K562 (cell line): ENCODE measurements around the gene SUDS3. TPM values are rescaled to one million over a fixed set of nuclear protein-coding genes. Genes with fewer than 3 reads are reported as not detected.

Experiments used
- ATAC-seq: fragments of 200-7000 bp; cut with Tn5 transposase; 3 replicates; pipeline ENCODE4 v1.9.1; 2020; ENCODE audit warnings: moderate library complexity
- BruUV-seq: library from RNA; stranded (reverse); fragments of 400-500 nt; replicated peaks from 2 replicates; lab custom pipeline; 2021; lab: Mats Ljungman, UMichigan
- CTCF ChIA-PET: fragments of 300-600 bp; formaldehyde crosslinking; extraction: SDS; loops from one replicate; lab custom pipeline; 2021; ENCODE audit warnings: low intra/inter-chr PET ratio; lab: Yijun Ruan, JAX
- POLR2A ChIA-PET: fragments of 300-600, 350-650 bp; sonication (Branson Sonifier 250); formaldehyde crosslinking; extraction: SDS; loops from one replicate; lab custom pipeline; 2021; ENCODE audit warnings: antibody characterized with exemption, inconsistent platforms; lab: Yijun Ruan, JAX
- DNase-seq, 4 experiments: peaks; one replicate each; pipeline versions ENCODE4 v3.0.0 to v3.0.0-alpha.2; 2011 to 2018; ENCODE audit warnings: low spot score in 3 of 4, mixed read lengths in 3 of 4; ENCODE audit errors: extremely low read depth in 1 of 4
- FAIRE-seq: peaks from 2 replicates; lab custom pipeline; 2011; peaks lifted over from hg19 to GRCh38; lab: Jason Lieb, UNC
- H2AFZ ChIP-seq: 2 replicates; pipeline ENCODE4 v1.6.0; 2011; ENCODE audit warnings: low read depth, low read length, control low read depth, inconsistent platforms
- H3K27ac ChIP-seq: fragments of 200-600 bp; 3 replicates; pipeline ENCODE4 v1.8.0; 2011; ENCODE audit warnings: low read depth, mild to moderate bottlenecking, control low read depth, inconsistent platforms, low read length, moderate library complexity, mixed read lengths; ENCODE audit errors: extremely low read depth
- H3K27me3 ChIP-seq, 2 experiments: fragments of 300-600 bp in 1 of 2; 2 replicates in 1 of 2; 3 replicates in 1 of 2; pipeline versions ENCODE4 v1.6.0 to v1.8.0; 2011; ENCODE audit warnings: inconsistent platforms in 2 of 2, low read length in 2 of 2, mild to moderate bottlenecking in 1 of 2, mixed read lengths in 1 of 2, moderate library complexity in 1 of 2; ENCODE audit not compliant: control insufficient read depth in 2 of 2, insufficient read depth in 2 of 2
- H3K36me3 ChIP-seq: fragments of 300-600 bp; 3 replicates; pipeline ENCODE4 v1.8.0; 2011; ENCODE audit warnings: mild to moderate bottlenecking, low read length, inconsistent platforms; ENCODE audit not compliant: control insufficient read depth, insufficient read depth
- H3K4me1 ChIP-seq, 2 experiments: fragments of 200-600 bp in 1 of 2; replicated peaks in 1 of 2; 2 replicates in 1 of 2; 3 replicates in 1 of 2; pipeline versions ENCODE4 v1.5.1 to v1.8.0; 2011; ENCODE audit warnings: inconsistent platforms in 2 of 2, low read length in 2 of 2, mild to moderate bottlenecking in 1 of 2, mixed read lengths in 1 of 2, moderate library complexity in 1 of 2; ENCODE audit not compliant: control insufficient read depth in 2 of 2, insufficient read depth in 2 of 2
- H3K4me2 ChIP-seq: 2 replicates; pipeline ENCODE4 v1.6.1; 2011; ENCODE audit warnings: low read length, control low read depth, inconsistent platforms, mixed read lengths; ENCODE audit not compliant: insufficient read depth
- H3K4me3 ChIP-seq: fragments of 200-600 bp; sonication (generic), shearing (Covaris generic); 2 replicates; pipeline ENCODE4 v1.5.1; 2016; ENCODE audit warnings: control low read depth, inconsistent platforms
- H3K79me2 ChIP-seq: fragments of 200-600 bp; 3 replicates; pipeline ENCODE4 v1.8.0; 2011; ENCODE audit warnings: low read length, inconsistent platforms; ENCODE audit not compliant: control insufficient read depth, insufficient read depth
- H3K9ac ChIP-seq, 2 experiments: 2 replicates each; pipeline versions ENCODE4 v1.6.0 to v1.6.1; 2011; ENCODE audit warnings: low read depth in 2 of 2, low read length in 2 of 2, control low read depth in 1 of 2, inconsistent platforms in 1 of 2, mild to moderate bottlenecking in 1 of 2, mixed read lengths in 1 of 2; ENCODE audit not compliant: insufficient read depth in 1 of 2
- H3K9me1 ChIP-seq: one replicate; pipeline ENCODE4 v1.6.0; 2011; ENCODE audit warnings: inconsistent platforms, mild to moderate bottlenecking, low read length, moderate library complexity; ENCODE audit not compliant: control insufficient read depth, insufficient read depth
- H3K9me3 ChIP-seq: replicated peaks from 2 replicates; pipeline ENCODE4 v1.5.1; 2011; ENCODE audit warnings: low read depth, low read length, inconsistent platforms; ENCODE audit not compliant: control insufficient read depth, insufficient read depth
- H4K20me1 ChIP-seq: replicated peaks from 2 replicates; pipeline ENCODE4 v1.6.1; 2011; ENCODE audit warnings: low read length, inconsistent platforms, mixed read lengths; ENCODE audit not compliant: control insufficient read depth, insufficient read depth
- ELF2 ChIP-seq: fragments of 250-450 bp; sonication (Bioruptor Pico); IDR thresholded peaks from 2 replicates; pipeline ENCODE4 v1.5.0; 2021; ENCODE audit warnings: mild to moderate bottlenecking
- MXI1 ChIP-seq: IDR thresholded peaks from 2 replicates; pipeline ENCODE4 v1.6.1; 2011; ENCODE audit warnings: low read depth, mild to moderate bottlenecking, improper control_type of control experiment, low read length
- POLR2G ChIP-seq: fragments of 200-400 bp; formaldehyde crosslinking; IDR thresholded peaks from 2 replicates; pipeline ENCODE4 v1.6.1; 2017; ENCODE audit warnings: low read depth, mild to moderate bottlenecking, antibody characterized with exemption, low read length, moderate library complexity
- RBM22 ChIP-seq: fragments of 200-400 bp; formaldehyde crosslinking; IDR thresholded peaks from 2 replicates; pipeline ENCODE4 v1.6.1; 2018; ENCODE audit warnings: low read length, low read depth; ENCODE audit not compliant: poor library complexity, severe bottlenecking
- SAFB ChIP-seq: fragments of 200-400 bp; formaldehyde crosslinking; IDR thresholded peaks from 2 replicates; pipeline ENCODE4 v1.6.1; 2017; ENCODE audit warnings: low read depth, low read length, borderline replicate concordance
- TGIF2 ChIP-seq: sonication (generic); formaldehyde crosslinking; IDR thresholded peaks from 2 replicates; pipeline ENCODE4 v1.8.1; 2022; ENCODE audit warnings: mild to moderate bottlenecking, missing genetic modification reagents, moderate library complexity
- ZC3H8 ChIP-seq: fragments of 450-650 bp; IDR thresholded peaks from 2 replicates; pipeline ENCODE4 v1.6.1; 2017
- ZKSCAN1 ChIP-seq: fragments of 150-350 bp; IDR thresholded peaks from 2 replicates; pipeline ENCODE4 v1.6.1; 2016; ENCODE audit warnings: low read depth, low read length
- ZNF197 ChIP-seq: fragments of 200-800 bp; sonication (Bioruptor generic); IDR thresholded peaks from 2 replicates; pipeline ENCODE4 v1.6.1; 2016; ENCODE audit warnings: low read depth, missing genetic modification characterization, missing compliant biosample characterization
- ZNF77 ChIP-seq: fragments of 250-450 bp; sonication (Bioruptor Pico); IDR thresholded peaks from 2 replicates; pipeline ENCODE4 v1.5.0; 2020
- ZSCAN32 ChIP-seq: fragments of 450-650 bp; formaldehyde crosslinking; IDR thresholded peaks from 2 replicates; pipeline ENCODE4 v1.4.0; 2020; ENCODE audit warnings: mild to moderate bottlenecking, moderate library complexity
- in situ Hi-C: fragments of 300-500 bp; cut with MboI; formaldehyde crosslinking; loops from 4 replicates; pipeline ENCODE4 v1.15.0; 2018; ENCODE audit warnings: inconsistent platforms, mixed read lengths
- intact Hi-C: fragments of 100-400 bp; cut with micrococcal nuclease; formaldehyde crosslinking; loops from 2 replicates; pipeline ENCODE4 v1.14.2; 2022
- polyA plus RNA-seq, 8 experiments: library from polyadenylated mRNA; depleted of rRNA in 4 of 8; stranded (reverse) in 5 of 8; unstranded in 3 of 8; fragments of >200 nt; fragmentation: Nextera tagmentation in 2 of 8; fragmentation: Illumina TruSeq in 1 of 8; extraction: Ambion mirVana in 2 of 8; extraction: Trizol in 1 of 8; gene quantifications; 2 replicates each; pipeline versions ENCODE4 v1.2.1 to v1.2.3, GENCODE V29; 2011 to 2014; ENCODE audit warnings: inconsistent platforms in 1 of 8, missing spikeins in 1 of 8
- total RNA-seq, 7 experiments: library from RNA; depleted of rRNA in 6 of 7; stranded (reverse); fragments of >200 nt in 6 of 7; fragmentation: Illumina TruSeq in 2 of 7; extraction: Trizol in 2 of 7; gene quantifications; 2 replicates each; pipeline versions ENCODE4 v1.2.1 to v1.2.3, GENCODE V29; 2011 to 2021; ENCODE audit warnings: low replicate concordance in 1 of 7
- TF ChIP-seq, protein P1 (sequence below): fragments of 150-350 bp; IDR thresholded peaks from 2 replicates; pipeline ENCODE4 v1.6.1; 2014; ENCODE audit warnings: low read depth, mild to moderate bottlenecking, low read length, borderline replicate concordance
- TF ChIP-seq, protein P2 (sequence below): sonication (generic); formaldehyde crosslinking; IDR thresholded peaks from 2 replicates; pipeline ENCODE4 v1.8.1; 2023; ENCODE audit warnings: mild to moderate bottlenecking, missing genetic modification reagents
- TF ChIP-seq, protein P3 (sequence below), 3 experiments: fragments of 200-800 bp in 1 of 3; fragments of 250-450 bp in 1 of 3; fragments of 450-650 bp in 1 of 3; sonication (Bioruptor Pico) in 1 of 3; sonication (Bioruptor generic) in 1 of 3; formaldehyde crosslinking in 1 of 3; IDR thresholded peaks; 2 replicates each; pipeline versions ENCODE4 v1.6.1 to v1.8.0; 2016 to 2022; ENCODE audit warnings: mild to moderate bottlenecking in 2 of 3, missing genetic modification characterization in 2 of 3, missing compliant biosample characterization in 1 of 3, moderate library complexity in 1 of 3

The SUDS3 gene
- total and polyA plus RNA-seq, 9 of the 15 experiments (the other 6 are each of a cell fraction or from before 2014, with no cell fraction given), result 6.6 to 30.5 (median 23.3) TPM

DNA sequence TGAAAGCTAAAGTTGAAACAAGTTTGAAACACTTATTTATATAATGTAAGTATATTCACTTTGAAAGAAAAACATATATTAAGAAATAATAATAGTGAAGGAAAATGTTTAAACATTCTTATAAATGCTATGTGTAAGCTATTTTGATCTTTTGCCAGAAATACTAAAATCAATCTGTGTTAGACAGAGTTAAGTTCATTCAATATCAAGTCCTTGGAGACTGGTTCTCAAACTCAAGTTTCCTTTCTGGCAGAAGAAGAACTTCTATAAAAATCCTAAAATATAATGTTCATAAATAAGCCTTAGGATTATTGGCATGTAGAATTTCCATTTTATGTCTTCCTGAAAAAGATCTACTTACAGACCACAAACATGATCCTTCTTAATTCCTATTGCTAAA is 49.0 kb upstream of the SUDS3 start:
- no peak for FAIRE-seq
- TF ChIP-seq, protein P1, sequence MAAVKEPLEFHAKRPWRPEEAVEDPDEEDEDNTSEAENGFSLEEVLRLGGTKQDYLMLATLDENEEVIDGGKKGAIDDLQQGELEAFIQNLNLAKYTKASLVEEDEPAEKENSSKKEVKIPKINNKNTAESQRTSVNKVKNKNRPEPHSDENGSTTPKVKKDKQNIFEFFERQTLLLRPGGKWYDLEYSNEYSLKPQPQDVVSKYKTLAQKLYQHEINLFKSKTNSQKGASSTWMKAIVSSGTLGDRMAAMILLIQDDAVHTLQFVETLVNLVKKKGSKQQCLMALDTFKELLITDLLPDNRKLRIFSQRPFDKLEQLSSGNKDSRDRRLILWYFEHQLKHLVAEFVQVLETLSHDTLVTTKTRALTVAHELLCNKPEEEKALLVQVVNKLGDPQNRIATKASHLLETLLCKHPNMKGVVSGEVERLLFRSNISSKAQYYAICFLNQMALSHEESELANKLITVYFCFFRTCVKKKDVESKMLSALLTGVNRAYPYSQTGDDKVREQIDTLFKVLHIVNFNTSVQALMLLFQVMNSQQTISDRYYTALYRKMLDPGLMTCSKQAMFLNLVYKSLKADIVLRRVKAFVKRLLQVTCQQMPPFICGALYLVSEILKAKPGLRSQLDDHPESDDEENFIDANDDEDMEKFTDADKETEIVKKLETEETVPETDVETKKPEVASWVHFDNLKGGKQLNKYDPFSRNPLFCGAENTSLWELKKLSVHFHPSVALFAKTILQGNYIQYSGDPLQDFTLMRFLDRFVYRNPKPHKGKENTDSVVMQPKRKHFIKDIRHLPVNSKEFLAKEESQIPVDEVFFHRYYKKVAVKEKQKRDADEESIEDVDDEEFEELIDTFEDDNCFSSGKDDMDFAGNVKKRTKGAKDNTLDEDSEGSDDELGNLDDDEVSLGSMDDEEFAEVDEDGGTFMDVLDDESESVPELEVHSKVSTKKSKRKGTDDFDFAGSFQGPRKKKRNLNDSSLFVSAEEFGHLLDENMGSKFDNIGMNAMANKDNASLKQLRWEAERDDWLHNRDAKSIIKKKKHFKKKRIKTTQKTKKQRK, result no peak
- TF ChIP-seq ZNF77 (CRISPR knock-in tag), result no peak
- TF ChIP-seq ELF2 (CRISPR knock-in tag), result no peak
- TF ChIP-seq, protein P2, sequence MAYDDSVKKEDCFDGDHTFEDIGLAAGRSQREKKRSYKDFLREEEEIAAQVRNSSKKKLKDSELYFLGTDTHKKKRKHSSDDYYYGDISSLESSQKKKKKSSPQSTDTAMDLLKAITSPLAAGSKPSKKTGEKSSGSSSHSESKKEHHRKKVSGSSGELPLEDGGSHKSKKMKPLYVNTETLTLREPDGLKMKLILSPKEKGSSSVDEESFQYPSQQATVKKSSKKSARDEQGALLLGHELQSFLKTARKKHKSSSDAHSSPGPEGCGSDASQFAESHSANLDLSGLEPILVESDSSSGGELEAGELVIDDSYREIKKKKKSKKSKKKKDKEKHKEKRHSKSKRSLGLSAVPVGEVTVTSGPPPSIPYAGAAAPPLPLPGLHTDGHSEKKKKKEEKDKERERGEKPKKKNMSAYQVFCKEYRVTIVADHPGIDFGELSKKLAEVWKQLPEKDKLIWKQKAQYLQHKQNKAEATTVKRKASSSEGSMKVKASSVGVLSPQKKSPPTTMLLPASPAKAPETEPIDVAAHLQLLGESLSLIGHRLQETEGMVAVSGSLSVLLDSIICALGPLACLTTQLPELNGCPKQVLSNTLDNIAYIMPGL (CRISPR knock-in tag), result no peak
- TF ChIP-seq ZKSCAN1, result no peak
- TF ChIP-seq POLR2G, result no peak
- TF ChIP-seq ZSCAN32, result no peak
- TF ChIP-seq RBM22, result no peak
- TF ChIP-seq, protein P3, sequence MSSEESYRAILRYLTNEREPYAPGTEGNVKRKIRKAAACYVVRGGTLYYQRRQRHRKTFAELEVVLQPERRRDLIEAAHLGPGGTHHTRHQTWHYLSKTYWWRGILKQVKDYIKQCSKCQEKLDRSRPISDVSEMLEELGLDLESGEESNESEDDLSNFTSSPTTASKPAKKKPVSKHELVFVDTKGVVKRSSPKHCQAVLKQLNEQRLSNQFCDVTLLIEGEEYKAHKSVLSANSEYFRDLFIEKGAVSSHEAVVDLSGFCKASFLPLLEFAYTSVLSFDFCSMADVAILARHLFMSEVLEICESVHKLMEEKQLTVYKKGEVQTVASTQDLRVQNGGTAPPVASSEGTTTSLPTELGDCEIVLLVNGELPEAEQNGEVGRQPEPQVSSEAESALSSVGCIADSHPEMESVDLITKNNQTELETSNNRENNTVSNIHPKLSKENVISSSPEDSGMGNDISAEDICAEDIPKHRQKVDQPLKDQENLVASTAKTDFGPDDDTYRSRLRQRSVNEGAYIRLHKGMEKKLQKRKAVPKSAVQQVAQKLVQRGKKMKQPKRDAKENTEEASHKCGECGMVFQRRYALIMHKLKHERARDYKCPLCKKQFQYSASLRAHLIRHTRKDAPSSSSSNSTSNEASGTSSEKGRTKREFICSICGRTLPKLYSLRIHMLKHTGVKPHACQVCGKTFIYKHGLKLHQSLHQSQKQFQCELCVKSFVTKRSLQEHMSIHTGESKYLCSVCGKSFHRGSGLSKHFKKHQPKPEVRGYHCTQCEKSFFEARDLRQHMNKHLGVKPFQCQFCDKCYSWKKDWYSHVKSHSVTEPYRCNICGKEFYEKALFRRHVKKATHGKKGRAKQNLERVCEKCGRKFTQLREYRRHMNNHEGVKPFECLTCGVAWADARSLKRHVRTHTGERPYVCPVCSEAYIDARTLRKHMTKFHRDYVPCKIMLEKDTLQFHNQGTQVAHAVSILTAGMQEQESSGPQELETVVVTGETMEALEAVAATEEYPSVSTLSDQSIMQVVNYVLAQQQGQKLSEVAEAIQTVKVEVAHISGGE (CRISPR knock-in tag; IDR thresholded peaks at IDR 0.05), result no peak
- TF ChIP-seq TGIF2 (CRISPR knock-in tag), result no peak
- no peak for TF ChIP-seq SAFB
- no peak for TF ChIP-seq ZC3H8
- TF ChIP-seq ZNF197 (CRISPR knock-in tag), result no peak
- no peak for TF ChIP-seq MXI1
- TF ChIP-seq, all 486 proteins: peak for 0
- CTCF ChIA-PET, result no interaction called here
- no peak for DNase-seq
- no peak overlapping the region for H3K4me3 ChIP-seq
- no peaks in the 10 kb centered on the region for H3K9me3 ChIP-seq
- ATAC-seq, result no peak
- H3K9ac ChIP-seq, result no peak overlapping the region
- no TSS peak for BruUV-seq
- peaks cover 13 to 14% of the 10 kb centered on the region in 2 experiments for H3K4me1 ChIP-seq
- no peaks in the 10 kb centered on the region; the same call in 2 of the 3 replicates for H3K36me3 ChIP-seq
- no peak overlapping the region for H3K27ac ChIP-seq
- in situ Hi-C loops, result no loop called here
- no peaks in the 10 kb centered on the region; the same call in 1 of the 2 replicates for H4K20me1 ChIP-seq
- POLR2A ChIA-PET, result no interaction called here
- H2AFZ ChIP-seq, result no peak overlapping the region
- H3K4me2 ChIP-seq, result no peak overlapping the region
- peaks cover 55% of the 10 kb centered on the region for H3K79me2 ChIP-seq
- intact Hi-C loops, result no loop called here
- no peaks in the 10 kb centered on the region for H3K27me3 ChIP-seq
- no peaks in the 10 kb centered on the region for H3K9me1 ChIP-seq
